Mesenchymal stem cell (in vitro differentiated cells and primary cell): ENCODE data around the gene ATP9A.
A peak's percentile ranks its signal among the peaks of the same experiment; 100 is the strongest.
"Not testable (repeated sequence)": the region's sequence is repeated elsewhere in the genome, so short reads cannot be mapped to it uniquely, and the experiment has no call there.

Experiments
- DNase-seq: peaks from one replicate; pipeline ENCODE4 v3.0.0-alpha.2; 2013
- H2AFZ ChIP-seq: one replicate; pipeline ENCODE4 v1.6.1; 2013; ENCODE audit warnings: low read depth, mild to moderate bottlenecking, control low read depth, inconsistent platforms, low read length, moderate library complexity
- H2AK5ac ChIP-seq: 2 replicates; pipeline ENCODE4 v1.6.1; 2013; ENCODE audit warnings: low read length, moderate library complexity, mild to moderate bottlenecking, inconsistent platforms; ENCODE audit not compliant: severe bottlenecking
- H2BK120ac ChIP-seq: one replicate; pipeline ENCODE4 v1.6.1; 2013; ENCODE audit warnings: low read depth, mild to moderate bottlenecking, inconsistent platforms, low read length, moderate library complexity
- H2BK12ac ChIP-seq, 2 experiments: one replicate each; pipeline ENCODE4 v1.6.1; 2013; ENCODE audit warnings: inconsistent platforms in 2 of 2, low read length in 2 of 2, mild to moderate bottlenecking in 2 of 2, moderate library complexity in 2 of 2, control low read depth in 1 of 2
- H2BK15ac ChIP-seq: one replicate; pipeline ENCODE4 v1.6.1; 2013; ENCODE audit warnings: mild to moderate bottlenecking, low read depth, inconsistent platforms; ENCODE audit not compliant: poor library complexity, severe bottlenecking
- H2BK5ac ChIP-seq: 2 replicates; pipeline ENCODE4 v1.6.1; 2013; ENCODE audit warnings: low read depth, mild to moderate bottlenecking, low read length, control low read depth, inconsistent platforms; ENCODE audit not compliant: poor library complexity, severe bottlenecking
- H3K14ac ChIP-seq, 2 experiments: one replicate each; pipeline ENCODE4 v1.6.1; 2013; ENCODE audit warnings: inconsistent platforms in 2 of 2, low read length in 2 of 2, control low read depth in 1 of 2, mild to moderate bottlenecking in 1 of 2, moderate library complexity in 1 of 2
- H3K18ac ChIP-seq, 2 experiments: one replicate each; pipeline ENCODE4 v1.6.1; 2013; ENCODE audit warnings: inconsistent platforms in 2 of 2, low read length in 2 of 2, control low read depth in 1 of 2, low read depth in 1 of 2, mild to moderate bottlenecking in 1 of 2
- H3K23ac ChIP-seq, 2 experiments: one replicate each; pipeline ENCODE4 v1.6.1; 2013; ENCODE audit warnings: inconsistent platforms in 2 of 2, low read length in 2 of 2, mild to moderate bottlenecking in 2 of 2, moderate library complexity in 2 of 2, control low read depth in 1 of 2
- H3K27ac ChIP-seq: 2 replicates; pipeline ENCODE4 v1.5.1; 2013; ENCODE audit warnings: mild to moderate bottlenecking, moderate library complexity, low read length, control low read depth, inconsistent platforms; ENCODE audit not compliant: poor library complexity, severe bottlenecking
- H3K27me3 ChIP-seq, 2 experiments: 2 replicates each; pipeline versions ENCODE4 v1.6.1 to v1.7.0; 2013; ENCODE audit warnings: low read length in 2 of 2, mild to moderate bottlenecking in 2 of 2, moderate library complexity in 2 of 2, control low read depth in 1 of 2, inconsistent platforms in 1 of 2; ENCODE audit not compliant: control insufficient read depth in 1 of 2, insufficient read depth in 1 of 2
- H3K36me3 ChIP-seq, 2 experiments: 2 replicates each; pipeline versions ENCODE4 v1.6.1 to v1.7.0; 2013; ENCODE audit warnings: low read length in 2 of 2, control low read depth in 1 of 2, inconsistent platforms in 1 of 2, low read depth in 1 of 2, mild to moderate bottlenecking in 1 of 2; ENCODE audit not compliant: insufficient read depth in 2 of 2, control insufficient read depth in 1 of 2
- H3K4ac ChIP-seq, 2 experiments: one replicate each; pipeline ENCODE4 v1.6.1; 2013; ENCODE audit warnings: inconsistent platforms in 2 of 2, low read length in 2 of 2, mild to moderate bottlenecking in 2 of 2, moderate library complexity in 2 of 2, control low read depth in 1 of 2, low read depth in 1 of 2
- H3K4me1 ChIP-seq: 2 replicates; pipeline ENCODE4 v1.6.1; 2013; ENCODE audit warnings: low read depth, low read length, control low read depth; ENCODE audit not compliant: control insufficient read depth, insufficient read depth
- H3K4me2 ChIP-seq: 2 replicates; pipeline ENCODE4 v1.6.1; 2013; ENCODE audit warnings: low read length, mild to moderate bottlenecking, inconsistent platforms; ENCODE audit not compliant: poor library complexity, severe bottlenecking
- H3K4me3 ChIP-seq, 2 experiments: 2 replicates each; pipeline versions ENCODE4 v1.5.1 to v1.7.0; 2013; ENCODE audit warnings: low read length in 2 of 2, mild to moderate bottlenecking in 2 of 2, control low read depth in 1 of 2, low read depth in 1 of 2; ENCODE audit not compliant: insufficient read depth in 1 of 2
- H3K79me1 ChIP-seq: replicated peaks from 2 replicates; pipeline ENCODE4 v1.6.1; 2013; ENCODE audit warnings: mild to moderate bottlenecking, control low read depth, low read length, inconsistent platforms; ENCODE audit not compliant: poor library complexity, severe bottlenecking
- H3K9ac ChIP-seq: 2 replicates; pipeline ENCODE4 v1.7.0; 2013; ENCODE audit warnings: mild to moderate bottlenecking, low read length, moderate library complexity
- H3K9me3 ChIP-seq: 2 replicates; pipeline ENCODE4 v1.7.0; 2013; ENCODE audit warnings: mild to moderate bottlenecking, low read length; ENCODE audit not compliant: control insufficient read depth
- H4K8ac ChIP-seq: one replicate; pipeline ENCODE4 v1.6.1; 2013; ENCODE audit warnings: inconsistent platforms, mild to moderate bottlenecking, low read length, moderate library complexity
- H4K91ac ChIP-seq: one replicate; pipeline ENCODE4 v1.6.1; 2013; ENCODE audit warnings: mild to moderate bottlenecking, low read length, inconsistent platforms
- WGBS: methylation state at CpG from one replicate; pipeline ENCODE4 v1.1.7; 2013; ENCODE audit warnings: mixed read lengths; 5-methylcytosine and 5-hydroxymethylcytosine counted together

ATP9A gene

GRCh38 chr20:51757226-51757625 is 11.0 kb downstream of the ATP9A start:
- H3K27me3 ChIP-seq = no peaks in the 10 kb centered on the region
- no peak overlapping the region for H3K4ac ChIP-seq
- no peak overlapping the region for H3K4me2 ChIP-seq
- H3K23ac ChIP-seq = no peak overlapping the region
- no peak overlapping the region for H3K27ac ChIP-seq
- H2AK5ac ChIP-seq = no peak overlapping the region
- no peak overlapping the region for H2BK15ac ChIP-seq
- H4K8ac ChIP-seq = peak overlapping the region; percentile 69
- peak overlapping the region; percentile 34 for H4K91ac ChIP-seq
- no peak for DNase-seq
- H2AFZ ChIP-seq = no peak overlapping the region
- H3K14ac ChIP-seq = no peak overlapping the region
- no peaks in the 10 kb centered on the region for H3K9me3 ChIP-seq
- peak overlapping the region in 1 of 2 experiments; percentile 60 for H3K18ac ChIP-seq
- no peak overlapping the region for H3K9ac ChIP-seq
- 91% methylated on average over 10 of the region's 10 CpGs for WGBS
- no peak overlapping the region for H2BK120ac ChIP-seq
- H3K4me3 ChIP-seq = no peak overlapping the region
- peaks cover 0 to 10% of the 10 kb centered on the region in 2 experiments for H3K36me3 ChIP-seq
- H3K79me1 ChIP-seq = peaks cover 28% of the 10 kb centered on the region
- peaks cover 10% of the 10 kb centered on the region for H3K4me1 ChIP-seq
- H2BK12ac ChIP-seq = peak overlapping the region in 1 of 2 experiments; percentile 8
- H2BK5ac ChIP-seq = no peak overlapping the region

- no peaks in the 10 kb centered on the region for H3K27me3 ChIP-seq
- peaks cover 0 to 10% of the 10 kb centered on the region in 2 experiments for H3K36me3 ChIP-seq
- no peak overlapping the region for H2BK5ac ChIP-seq
- no peak overlapping the region for H3K9ac ChIP-seq
- WGBS = 96% methylated on average over 3 of the region's 3 CpGs
- no peak overlapping the region for H2BK15ac ChIP-seq
- no peak overlapping the region for H4K91ac ChIP-seq
- H2AFZ ChIP-seq = no peak overlapping the region
- H4K8ac ChIP-seq = no peak overlapping the region
- peaks cover 22% of the 10 kb centered on the region for H3K79me1 ChIP-seq
- H3K23ac ChIP-seq = no peak overlapping the region
- no peak overlapping the region for H3K27ac ChIP-seq
- no peak overlapping the region for H3K4ac ChIP-seq
- no peaks in the 10 kb centered on the region for H3K9me3 ChIP-seq
- no peak overlapping the region for H3K14ac ChIP-seq
- H3K18ac ChIP-seq = no peak overlapping the region
- H3K4me3 ChIP-seq = no peak overlapping the region
- H2BK120ac ChIP-seq = no peak overlapping the region
- no peak overlapping the region for H3K4me2 ChIP-seq
- no peak overlapping the region for H2AK5ac ChIP-seq
- H2BK12ac ChIP-seq = no peak overlapping the region
- DNase-seq = no peak
- H3K4me1 ChIP-seq = peaks cover 13% of the 10 kb centered on the region
These were observed 11.5 kb downstream of the ATP9A start for GRCh38 chr20:51756653-51757052.

GRCh38 chr20:51753220-51753619 is 15.0 kb downstream of the ATP9A start:
- not testable (repeated sequence) for H2BK15ac ChIP-seq, H2BK5ac ChIP-seq, H3K4me2 ChIP-seq, H3K18ac ChIP-seq, H3K27me3 ChIP-seq, H3K23ac ChIP-seq, H3K36me3 ChIP-seq, H3K14ac ChIP-seq, H2AK5ac ChIP-seq, H3K9me3 ChIP-seq, H3K4me3 ChIP-seq, DNase-seq, H2BK120ac ChIP-seq, H4K91ac ChIP-seq, H4K8ac ChIP-seq, H3K27ac ChIP-seq, H2AFZ ChIP-seq, H3K4ac ChIP-seq
- Histone ChIP-seq H3K79me1 (peaks cover 19% of the 10 kb centered on the region), H2BK12ac (peak overlapping the region in 1 of 2 experiments; percentile 77), H3K9ac (peak overlapping the region; percentile 88), H3K4me1 (peaks cover 19% of the 10 kb centered on the region)
- over 99% methylated on average over 6 of the region's 8 CpGs for WGBS

GRCh38 chr20:51752343-51752951 is 15.7 kb downstream of the ATP9A start:
- no peak overlapping the region for H4K8ac ChIP-seq
- peaks cover 16% of the 10 kb centered on the region for H3K79me1 ChIP-seq
- DNase-seq = peak; percentile 93
- no peaks in the 10 kb centered on the region for H3K27me3 ChIP-seq
- no peak overlapping the region for H2BK120ac ChIP-seq
- WGBS = 25% methylated on average over 5 of the region's 9 CpGs
- H3K14ac ChIP-seq = no peak overlapping the region
- peak overlapping the region in 1 of 2 experiments; percentile 86 for H3K4ac ChIP-seq
- peaks cover 0 to 4% of the 10 kb centered on the region in 2 experiments for H3K36me3 ChIP-seq
- H3K9ac ChIP-seq = peak overlapping the region; percentile 88
- H3K4me3 ChIP-seq = peak overlapping the region in 1 of 2 experiments; percentile 31
- H3K4me2 ChIP-seq = peak overlapping the region; percentile 52
- peak overlapping the region; percentile 65 for H4K91ac ChIP-seq
- no peak overlapping the region for H3K23ac ChIP-seq
- no peak overlapping the region for H2AFZ ChIP-seq
- H3K18ac ChIP-seq = peak overlapping the region; percentile 71 to 80
- H2BK12ac ChIP-seq = peak overlapping the region; percentile 5 to 63
- H2BK15ac ChIP-seq = peak overlapping the region; percentile 49
- H3K9me3 ChIP-seq = no peaks in the 10 kb centered on the region
- peaks cover 19% of the 10 kb centered on the region for H3K4me1 ChIP-seq
- H2BK5ac ChIP-seq = peak overlapping the region; percentile 63
- H3K27ac ChIP-seq = peak overlapping the region; percentile 74
- no peak overlapping the region for H2AK5ac ChIP-seq
